Endothelial cell of umbilical vein (primary cell): ENCODE data around the gene RPS17. TPM values are rescaled to one million over a fixed set of nuclear protein-coding genes. Genes with fewer than 3 reads are reported as not detected.

Experiments
- BruUV-seq: library from RNA; stranded (reverse); fragments of 400-500 nt; replicated peaks from 2 replicates; lab custom pipeline; 2021; lab: Mats Ljungman, UMichigan
- CTCF ChIA-PET: fragments of 300-600, 350-600 bp; sonication (Branson Sonifier 250); formaldehyde crosslinking; loops from one replicate; lab custom pipeline; 2021; ENCODE audit warnings: antibody characterized with exemption, inconsistent platforms; lab: Charles Lee
- POLR2A ChIA-PET: fragments of 300-600, 350-600 bp; sonication (Branson Sonifier 250); formaldehyde crosslinking; loops from one replicate; lab custom pipeline; 2021; ENCODE audit warnings: antibody characterized with exemption, inconsistent platforms; lab: Charles Lee
- DNase-seq: peaks from one replicate; pipeline ENCODE4 v3.0.0-alpha.2; 2011; ENCODE audit warnings: low read depth, low spot score
- FAIRE-seq: peaks from 2 replicates; lab custom pipeline; 2011; peaks lifted over from hg19 to GRCh38; lab: Jason Lieb, UNC
- H2AFZ ChIP-seq: 2 replicates; pipeline ENCODE4 v1.6.0; 2012; ENCODE audit warnings: low read depth, low read length, control low read depth, inconsistent platforms
- H3K27ac ChIP-seq: 2 replicates; pipeline ENCODE4 v1.5.1; 2011; ENCODE audit warnings: low read depth, mild to moderate bottlenecking, control low read depth, low read length, moderate library complexity; ENCODE audit not compliant: insufficient read depth
- H3K27me3 ChIP-seq, 2 experiments: 2 replicates each; pipeline versions ENCODE4 v1.6.0 to v1.6.1; 2011; ENCODE audit warnings: low read length in 2 of 2, mixed read lengths in 1 of 2; ENCODE audit not compliant: control insufficient read depth in 2 of 2, insufficient read depth in 2 of 2
- H3K36me3 ChIP-seq, 2 experiments: 2 replicates in 1 of 2; 3 replicates in 1 of 2; pipeline ENCODE4 v1.5.1; 2011; ENCODE audit warnings: low read length in 2 of 2, mild to moderate bottlenecking in 1 of 2, moderate library complexity in 1 of 2; ENCODE audit not compliant: control insufficient read depth in 2 of 2, insufficient read depth in 2 of 2; ENCODE audit errors: extremely low read depth in 1 of 2
- H3K4me1 ChIP-seq: 3 replicates; pipeline ENCODE4 v1.5.1; 2011; ENCODE audit warnings: mild to moderate bottlenecking, low read length; ENCODE audit not compliant: control insufficient read depth, insufficient read depth; ENCODE audit errors: extremely low read depth
- H3K4me2 ChIP-seq: 2 replicates; pipeline ENCODE4 v1.6.1; 2011; ENCODE audit warnings: low read length, control low read depth, mixed read lengths; ENCODE audit not compliant: insufficient read depth
- H3K4me3 ChIP-seq, 3 experiments: fragments of 200-600 bp in 1 of 3; sonication (generic), shearing (Covaris generic) in 1 of 3; replicated peaks in 1 of 3; 2 replicates each; pipeline ENCODE4 v1.5.1; 2011 to 2016; ENCODE audit warnings: control low read depth in 3 of 3, low read length in 3 of 3, mild to moderate bottlenecking in 2 of 3, inconsistent platforms in 1 of 3, low read depth in 1 of 3, moderate library complexity in 1 of 3; ENCODE audit not compliant: insufficient read depth in 1 of 3
- H3K79me2 ChIP-seq: 2 replicates; pipeline ENCODE4 v1.6.0; 2012; ENCODE audit warnings: low read length, inconsistent platforms; ENCODE audit not compliant: control insufficient read depth, insufficient read depth
- H3K9ac ChIP-seq: replicated peaks from 2 replicates; pipeline ENCODE3; 2011; ENCODE audit warnings: low read length, control low read depth; ENCODE audit not compliant: insufficient read depth; ENCODE audit errors: extremely low read depth
- H3K9me1 ChIP-seq: replicated peaks from 3 replicates; pipeline ENCODE4 v1.6.0; 2011; ENCODE audit warnings: mild to moderate bottlenecking, low read length; ENCODE audit not compliant: control insufficient read depth, insufficient read depth; ENCODE audit errors: extremely low read depth
- H3K9me3 ChIP-seq: replicated peaks from 2 replicates; pipeline ENCODE4 v1.5.1; 2012; ENCODE audit warnings: low read length, inconsistent platforms; ENCODE audit not compliant: control insufficient read depth, insufficient read depth
- H4K20me1 ChIP-seq: replicated peaks from 2 replicates; pipeline ENCODE3; 2011; ENCODE audit warnings: mild to moderate bottlenecking, low read length; ENCODE audit not compliant: control insufficient read depth, insufficient read depth; ENCODE audit errors: extremely low read depth
- EZH2 ChIP-seq: IDR thresholded peaks from 2 replicates; pipeline ENCODE4 v1.6.1; 2012; ENCODE audit warnings: borderline replicate concordance, low read depth, mild to moderate bottlenecking, moderate library complexity, low read length, inconsistent platforms; ENCODE audit not compliant: severe bottlenecking
- FOS ChIP-seq: IDR thresholded peaks from 2 replicates; pipeline ENCODE4 v1.6.1; 2011; ENCODE audit warnings: mild to moderate bottlenecking, low read length, moderate library complexity, borderline replicate concordance; ENCODE audit not compliant: insufficient read depth
- GATA2 ChIP-seq: IDR thresholded peaks from 2 replicates; pipeline ENCODE4 v1.7.0; 2011; ENCODE audit warnings: low read depth, mild to moderate bottlenecking, moderate library complexity, mixed read lengths, low read length; ENCODE audit not compliant: insufficient read length, insufficient read depth
- JUN ChIP-seq: IDR thresholded peaks from 2 replicates; pipeline ENCODE4 v1.6.1; 2011; ENCODE audit warnings: borderline replicate concordance, low read depth; ENCODE audit not compliant: insufficient read length, insufficient read depth
- MYC ChIP-seq: IDR thresholded peaks from one replicate; pipeline ENCODE4 v1.6.1; 2011; ENCODE audit warnings: mild to moderate bottlenecking, low read depth, low read length
- POLR2A ChIP-seq: IDR thresholded peaks from 2 replicates; pipeline ENCODE4 v1.6.1; 2012; ENCODE audit warnings: low read depth, mild to moderate bottlenecking, control low read depth, low read length
- POLR2AphosphoS5 ChIP-seq: IDR thresholded peaks from 2 replicates; pipeline ENCODE4 v1.6.1; 2012; ENCODE audit warnings: low read depth, mild to moderate bottlenecking, control low read depth, low read length, moderate library complexity; ENCODE audit not compliant: insufficient read depth
- dilution Hi-C: fragments of 300-500 bp; cut with MboI; formaldehyde crosslinking; loops from one replicate; pipeline ENCODE4 v1.15.0; 2019; ENCODE audit warnings: low sequenced_read_pairs; ENCODE audit not compliant: extremely low pct_ligation_motif_present
- intact Hi-C: fragments of 100-400 bp; cut with micrococcal nuclease; formaldehyde crosslinking; loops from one replicate; pipeline ENCODE4 v1.10.0; 2022
- polyA plus RNA-seq, 4 experiments: library from polyadenylated mRNA; depleted of rRNA in 3 of 4; stranded (reverse) in 3 of 4; unstranded in 1 of 4; fragments of >200 nt; gene quantifications; 2 replicates each; pipeline versions ENCODE4 v1.2.1 to v1.2.3, GENCODE V29; 2011 to 2012; ENCODE audit warnings: missing spikeins in 1 of 4
- total RNA-seq: library from RNA; stranded (reverse); gene quantifications from 2 replicates; pipeline ENCODE4 v1.2.3, GENCODE V29; 2021
- TF ChIP-seq, protein P1 (sequence below), 2 donors: IDR thresholded peaks; 1 replicate in 1 of 2; 2 replicates in 1 of 2; pipeline ENCODE4 v1.5.1; 2011; ENCODE audit warnings: low read length in 2 of 2, mild to moderate bottlenecking in 2 of 2, moderate library complexity in 2 of 2, control low read depth in 1 of 2, inconsistent platforms in 1 of 2, low read depth in 1 of 2; ENCODE audit not compliant: insufficient read depth in 1 of 2; ENCODE audit errors: extremely low read depth in 1 of 2
- TF ChIP-seq, protein P2 (sequence below): IDR thresholded peaks from 2 replicates; pipeline ENCODE4 v1.6.1; 2011; ENCODE audit not compliant: insufficient read depth, insufficient read length

The RPS17 gene
- total and polyA plus RNA-seq, 2 donors (not counting 3 experiments of a cell fraction or from before 2014, with no cell fraction given): 1,690 to 4,382 TPM

DNA sequence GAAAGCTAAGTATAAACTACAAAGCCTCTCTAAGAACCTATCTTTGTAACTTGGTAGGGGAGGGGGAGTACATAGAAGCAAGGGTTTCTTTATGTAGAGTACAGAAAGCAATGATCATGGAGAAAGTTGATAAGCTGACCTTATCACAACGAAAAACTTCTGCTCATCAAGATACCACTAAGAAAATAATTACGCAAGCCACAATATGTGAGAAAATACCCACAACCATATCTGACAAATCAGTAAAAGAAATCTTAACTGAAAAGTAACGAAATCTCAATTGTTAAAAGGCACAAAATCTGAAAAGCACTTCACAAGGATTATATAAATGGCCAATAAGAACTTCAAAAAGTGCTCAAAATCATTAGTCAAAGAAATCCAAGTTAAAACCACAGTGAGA, 35.1 kb upstream of the RPS17 start:
- H3K27me3 ChIP-seq: peaks cover 3 to 12% of the 10 kb centered on the region in 2 experiments
- H3K36me3 ChIP-seq: no peaks in the 10 kb centered on the region
- FAIRE-seq (no peak), DNase-seq (no peak)
- H3K27ac ChIP-seq: no peak overlapping the region
- dilution Hi-C loops (no loop called here), intact Hi-C loops (no loop called here)
- H3K9me3 ChIP-seq: no peaks in the 10 kb centered on the region
- H3K9me1 ChIP-seq: no peaks in the 10 kb centered on the region
- POLR2A ChIA-PET: no interaction called here
- no peak overlapping the region for H3K9ac ChIP-seq
- CTCF ChIA-PET: interaction anchor here (0.6 kb wide), 1 partner anchor 15 kb away, joined by 3 read pairs; no protein-coding TSS in a partner anchor
- no peak overlapping the region for H3K4me3 ChIP-seq
- H4K20me1 ChIP-seq: no peaks in the 10 kb centered on the region
- H3K4me2 ChIP-seq: no peak overlapping the region
- no TSS peak for BruUV-seq
- no peak overlapping the region for H2AFZ ChIP-seq
- TF ChIP-seq JUN (no peak), EZH2 (no peak), MYC (no peak), GATA2 (no peak), POLR2AphosphoS5 (no peak), POLR2A (no peak), FOS (no peak)
- TF ChIP-seq, protein P1, sequence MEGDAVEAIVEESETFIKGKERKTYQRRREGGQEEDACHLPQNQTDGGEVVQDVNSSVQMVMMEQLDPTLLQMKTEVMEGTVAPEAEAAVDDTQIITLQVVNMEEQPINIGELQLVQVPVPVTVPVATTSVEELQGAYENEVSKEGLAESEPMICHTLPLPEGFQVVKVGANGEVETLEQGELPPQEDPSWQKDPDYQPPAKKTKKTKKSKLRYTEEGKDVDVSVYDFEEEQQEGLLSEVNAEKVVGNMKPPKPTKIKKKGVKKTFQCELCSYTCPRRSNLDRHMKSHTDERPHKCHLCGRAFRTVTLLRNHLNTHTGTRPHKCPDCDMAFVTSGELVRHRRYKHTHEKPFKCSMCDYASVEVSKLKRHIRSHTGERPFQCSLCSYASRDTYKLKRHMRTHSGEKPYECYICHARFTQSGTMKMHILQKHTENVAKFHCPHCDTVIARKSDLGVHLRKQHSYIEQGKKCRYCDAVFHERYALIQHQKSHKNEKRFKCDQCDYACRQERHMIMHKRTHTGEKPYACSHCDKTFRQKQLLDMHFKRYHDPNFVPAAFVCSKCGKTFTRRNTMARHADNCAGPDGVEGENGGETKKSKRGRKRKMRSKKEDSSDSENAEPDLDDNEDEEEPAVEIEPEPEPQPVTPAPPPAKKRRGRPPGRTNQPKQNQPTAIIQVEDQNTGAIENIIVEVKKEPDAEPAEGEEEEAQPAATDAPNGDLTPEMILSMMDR (IDR thresholded peaks at IDR 0.05; ENCODE audit: extremely low read depth in 1 of 2, insufficient read depth in 1 of 2, low read depth in 1 of 2, low read length in 2 of 2): no peak
- TF ChIP-seq, protein P2, sequence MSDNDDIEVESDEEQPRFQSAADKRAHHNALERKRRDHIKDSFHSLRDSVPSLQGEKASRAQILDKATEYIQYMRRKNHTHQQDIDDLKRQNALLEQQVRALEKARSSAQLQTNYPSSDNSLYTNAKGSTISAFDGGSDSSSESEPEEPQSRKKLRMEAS: no peak
- no peaks in the 10 kb centered on the region for H3K4me1 ChIP-seq
- H3K79me2 ChIP-seq: no peaks in the 10 kb centered on the region
